GM19025 (cell line): ENCODE data around the gene FGD6.
"Not testable (repeated sequence)": the region's sequence is repeated elsewhere in the genome, so short reads cannot be mapped to it uniquely, and the experiment has no call there.

Experiments
- ATAC-seq: cut with Tn5 transposase; IDR thresholded peaks from one replicate; pipeline ENCODE4 v1.9.1; 2021; ENCODE audit warnings: mild to moderate bottlenecking, low read depth, moderate library complexity; ENCODE audit not compliant: unreplicated experiment

Gene FGD6

GRCh38 chr12:95217377-95218149 lies at the start of gene FGD6, which contains the start of gene VEZT:
TSS of gene FGD6 (minus strand) at chr12:95217467. CDS start at chr12:95217240, 227 bp downstream.
TSS of gene VEZT (plus strand) at chr12:95217807. CDS start at chr12:95217851, 44 bp downstream.
- peak; percentile 90 for ATAC-seq

DNA sequence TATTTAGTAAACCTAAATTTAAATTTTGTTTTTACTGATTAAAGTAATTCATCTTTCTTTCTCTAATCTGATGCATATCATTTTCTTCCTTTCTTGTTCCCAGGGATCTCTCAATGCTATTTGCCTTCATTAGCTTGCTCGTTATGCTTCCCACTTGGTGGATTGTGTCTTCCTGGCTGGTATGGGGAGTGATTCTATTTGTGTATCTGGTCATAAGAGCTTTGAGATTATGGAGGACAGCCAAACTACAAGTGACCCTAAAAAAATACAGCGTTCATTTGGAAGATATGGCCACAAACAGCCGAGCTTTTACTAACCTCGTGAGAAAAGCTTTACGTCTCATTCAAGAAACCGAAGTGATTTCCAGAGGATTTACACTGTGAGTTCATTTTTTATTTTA lies 49.0 kb upstream of the FGD6 start:
- ATAC-seq: no peak

GRCh38 chr12:95265765-95266164 lies 48.5 kb upstream of the FGD6 start:
- no peak for ATAC-seq

DNA sequence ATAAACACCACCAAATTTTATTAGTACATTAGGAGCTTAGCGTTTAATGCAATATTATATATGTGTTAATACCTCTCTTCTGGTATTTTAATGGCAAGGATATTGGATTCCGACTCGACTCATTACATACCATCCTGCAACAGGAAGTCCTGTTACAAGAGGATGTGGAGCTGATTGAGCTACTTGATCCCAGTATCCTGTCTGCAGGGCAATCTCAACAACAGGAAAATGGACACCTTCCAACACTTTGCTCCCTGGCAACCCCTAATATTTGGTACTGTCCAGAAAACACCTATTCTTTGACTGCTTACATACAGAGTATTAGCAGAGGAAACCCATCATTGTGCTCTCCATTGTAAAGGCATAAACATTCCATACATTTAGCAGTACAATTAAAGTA lies 45.5 kb upstream of the FGD6 start:
- no peak for ATAC-seq

DNA sequence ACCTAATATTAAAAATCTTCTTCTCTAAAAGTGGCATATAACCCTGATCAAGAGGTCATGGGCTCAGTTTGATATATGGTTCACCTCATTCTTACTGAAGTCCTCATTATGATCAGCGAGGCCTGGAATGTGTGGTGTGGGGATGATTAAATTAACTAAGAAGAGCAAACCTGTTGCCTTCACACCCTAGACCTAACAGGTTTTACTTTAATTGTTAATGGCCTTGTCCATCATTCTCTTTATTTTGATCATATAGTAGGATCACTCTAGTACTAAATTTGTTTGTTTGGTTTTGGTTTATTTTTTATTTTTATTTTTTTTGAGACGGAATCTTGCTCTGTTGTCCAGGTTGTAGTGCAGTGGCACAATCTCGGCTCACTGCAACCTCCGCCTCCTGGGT lies 43.8 kb upstream of the FGD6 start:
- no peak for ATAC-seq

DNA sequence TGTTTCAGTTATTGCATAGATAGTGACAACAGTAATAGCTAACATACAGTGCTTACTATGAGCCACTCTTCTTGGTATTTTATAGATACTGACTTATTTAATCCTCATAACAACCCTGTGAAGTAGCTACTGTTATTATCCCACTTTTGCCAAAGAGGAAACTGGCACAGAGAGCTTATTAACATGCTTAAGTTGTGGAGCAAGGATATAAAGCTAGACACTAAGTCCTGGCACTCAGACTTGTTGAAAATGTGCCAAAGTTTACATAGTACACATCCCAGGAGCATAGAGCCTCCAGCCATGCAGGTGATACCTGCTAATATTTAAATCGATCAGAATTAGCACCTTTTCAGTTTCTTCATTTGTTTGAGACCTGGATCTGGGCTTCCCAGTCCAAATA lies 42.1 kb upstream of the FGD6 start:
- no peak for ATAC-seq

DNA sequence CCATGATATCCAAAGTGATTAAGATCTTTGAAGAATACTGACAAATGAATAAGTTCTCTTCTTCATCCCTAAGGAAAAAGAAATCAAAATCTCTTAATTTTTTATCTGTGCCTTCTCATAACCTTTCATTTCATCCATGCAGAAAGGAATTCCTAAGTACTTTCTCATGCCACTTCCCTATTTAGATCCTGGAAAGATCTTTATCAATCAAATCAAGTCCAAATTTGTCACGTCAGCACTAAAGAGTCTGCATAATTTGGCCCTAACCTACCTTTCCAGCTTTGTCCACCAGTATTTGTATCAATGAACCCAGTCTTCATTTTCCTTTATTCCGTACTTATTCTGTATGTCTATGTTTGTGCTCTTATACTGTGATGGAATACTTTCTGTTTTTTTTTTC lies 41.5 kb upstream of the FGD6 start:
- ATAC-seq: no peak

DNA sequence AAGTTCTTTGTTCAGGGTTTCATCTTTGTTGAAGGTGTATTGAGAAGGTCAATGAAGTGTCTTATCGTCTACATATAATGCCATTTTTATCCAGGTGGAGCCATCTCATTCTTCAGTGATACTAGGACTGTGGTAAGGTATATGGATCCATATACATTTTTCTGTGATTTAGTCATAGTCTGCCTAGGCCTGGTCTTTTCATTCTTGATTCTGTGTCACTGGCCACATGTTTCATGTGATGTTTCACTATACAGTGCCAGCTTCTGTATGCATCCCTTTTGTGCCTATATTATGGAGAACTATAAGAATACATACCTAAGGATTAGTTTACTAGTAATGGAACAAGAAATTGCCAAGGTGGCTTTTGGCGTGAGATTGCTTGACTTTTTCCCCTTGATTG lies 40.9 kb upstream of the FGD6 start:
- no peak for ATAC-seq

DNA sequence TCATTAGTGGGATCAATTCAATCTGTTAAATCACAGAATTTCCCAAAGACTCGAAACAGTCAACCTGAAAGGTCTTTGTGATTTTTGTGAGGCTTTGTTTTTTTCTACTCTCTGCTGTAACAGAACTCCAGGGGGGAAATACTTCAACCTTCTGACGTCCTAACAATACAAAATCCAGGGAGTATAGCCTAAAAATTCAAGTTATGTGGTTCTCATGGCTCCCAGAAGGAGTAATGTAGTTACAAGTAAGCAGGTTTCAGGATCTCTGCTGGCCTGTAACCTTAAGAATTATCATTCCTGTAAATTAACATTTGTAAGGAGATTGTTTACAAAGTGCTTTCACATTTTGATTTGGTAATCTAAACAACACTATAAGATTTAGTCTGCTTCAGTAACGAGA lies 40.3 kb upstream of the FGD6 start:
- ATAC-seq: no peak

- ATAC-seq: no peak
These were observed 36.1 kb upstream of the FGD6 start for GRCh38 chr12:95253386-95253785.

GRCh38 chr12:95248604-95249360 lies 31.5 kb upstream of the FGD6 start:
- no peak for ATAC-seq

- ATAC-seq: no peak
These were observed 30.8 kb upstream of the FGD6 start for GRCh38 chr12:95248095-95248494.

GRCh38 chr12:95244350-95244749 lies 27.1 kb upstream of the FGD6 start:
- no peak for ATAC-seq

GRCh38 chr12:95243497-95244183 lies 26.4 kb upstream of the FGD6 start:
- no peak for ATAC-seq

DNA sequence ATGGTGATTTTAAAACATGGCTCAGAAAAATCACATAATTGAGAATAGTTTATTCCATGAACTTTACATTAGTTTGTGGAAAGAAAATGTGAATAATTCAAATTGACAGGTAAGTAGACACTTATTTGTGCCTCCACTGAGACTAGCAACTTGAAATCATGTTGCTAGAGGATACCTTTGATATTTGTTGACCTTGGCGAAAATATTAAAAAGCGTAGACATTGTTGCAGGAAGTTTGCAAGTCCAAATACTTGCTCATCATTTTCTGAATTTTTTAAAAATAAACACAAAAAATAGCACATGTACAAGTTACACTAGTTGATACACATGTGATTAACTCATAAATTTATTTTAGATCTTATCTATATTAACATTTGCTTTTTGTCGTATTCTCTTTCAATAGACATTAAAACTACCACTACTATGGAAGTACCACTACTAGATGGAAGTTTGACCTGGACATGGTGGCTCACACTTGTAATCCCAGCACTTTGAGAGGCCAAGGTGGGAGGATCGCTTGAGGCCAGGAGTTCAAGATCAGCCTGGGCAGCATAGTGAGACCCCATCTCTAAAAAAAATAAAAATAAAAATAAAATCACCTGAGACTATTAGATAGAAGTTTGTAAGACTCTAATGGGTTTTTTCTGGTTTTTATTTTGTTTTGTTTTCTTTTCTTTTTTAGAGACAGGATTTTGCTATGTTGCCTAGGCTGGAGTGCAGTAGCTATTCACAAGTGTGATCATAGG lies 24.7 kb upstream of the FGD6 start:
- no peak for ATAC-seq

GRCh38 chr12:95241138-95241537 lies 23.9 kb upstream of the FGD6 start:
- not testable (repeated sequence) for ATAC-seq

DNA sequence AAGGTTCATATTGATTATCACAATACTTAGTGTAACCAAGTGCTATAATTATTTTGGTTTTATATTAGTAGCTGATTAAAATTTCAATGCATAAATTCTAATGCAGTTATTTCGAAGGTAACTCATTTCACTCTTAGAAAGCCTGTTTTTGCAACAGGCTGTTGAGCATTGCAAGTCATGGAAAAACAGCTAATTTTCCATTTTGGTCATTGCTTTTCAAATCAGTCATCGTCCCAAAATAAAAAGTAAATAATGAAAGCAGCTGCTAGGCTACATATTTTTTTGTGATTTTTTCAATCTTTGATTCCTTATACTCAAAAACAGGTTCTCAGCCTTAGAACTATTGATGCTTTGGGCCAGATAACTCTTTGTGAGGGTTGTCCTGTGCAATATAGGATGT lies 23.3 kb upstream of the FGD6 start:
- ATAC-seq: no peak

DNA sequence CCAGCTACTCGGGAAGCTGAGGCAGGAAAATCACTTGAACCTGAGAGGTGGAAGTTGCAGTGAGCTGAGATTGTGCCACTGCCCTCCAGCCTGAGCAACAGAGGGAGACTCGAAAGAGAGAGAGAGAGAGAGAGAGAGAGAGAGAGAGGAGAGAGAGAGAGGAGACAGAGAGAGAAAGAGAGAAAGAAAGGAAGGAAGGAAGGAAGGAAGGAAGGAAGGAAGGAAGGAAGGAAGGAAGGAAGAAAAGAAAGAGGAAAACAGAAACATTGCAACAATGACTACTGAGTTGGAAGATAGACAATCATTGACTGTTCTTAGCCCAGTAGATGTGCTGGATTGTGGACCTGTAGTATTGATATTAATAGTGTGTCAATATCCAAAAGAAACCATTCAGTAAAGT lies 22.6 kb upstream of the FGD6 start:
- not testable (repeated sequence) for ATAC-seq

- ATAC-seq: no peak
These were observed 21.9 kb upstream of the FGD6 start for GRCh38 chr12:95239216-95239615.

DNA sequence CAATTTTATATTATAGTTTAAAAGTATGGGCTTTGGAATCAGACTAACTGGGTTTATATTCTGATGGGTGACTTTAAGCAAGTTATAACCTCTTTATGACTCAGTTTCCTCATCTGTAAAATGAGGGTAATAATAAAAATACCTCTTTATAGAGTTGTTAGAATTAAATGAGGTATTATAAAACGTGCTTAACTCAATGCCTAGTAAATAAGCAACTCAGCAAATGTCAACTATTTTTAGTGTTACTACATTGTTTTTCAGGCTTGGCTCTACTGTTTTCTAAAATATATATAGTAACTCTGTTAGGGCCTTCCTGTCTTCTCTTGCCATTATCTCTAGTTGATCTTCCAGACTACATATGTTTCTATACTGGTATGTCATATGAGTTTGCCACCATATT lies 20.9 kb upstream of the FGD6 start:
- no peak for ATAC-seq

- no peak for ATAC-seq
These were observed 20.0 kb upstream of the FGD6 start for GRCh38 chr12:95237315-95237714.
